ENCODE data around the gene PTMS.

PTMS gene

GRCh38 chr12:6775185-6776174, 9.3 kb downstream of the PTMS start:
- no peak for DNase-seq (ENCODE audit: low spot score)
- TF ChIP-seq CTCF (IDR thresholded peaks at IDR 0.05; ENCODE audit: borderline replicate concordance, control extremely low read depth, extremely low read depth, insufficient read depth, missing control alignments) = no peak
- in situ Hi-C loops (cut with MboI; ENCODE audit: low sequenced_read_pairs, unreplicated experiment) = no loop called here

- TF ChIP-seq CTCF (IDR thresholded peaks at IDR 0.05; ENCODE audit: borderline replicate concordance, control extremely low read depth, extremely low read depth, insufficient read depth, missing control alignments) = no peak
- DNase-seq (ENCODE audit: low spot score) = no peak
- in situ Hi-C loops (cut with MboI; ENCODE audit: low sequenced_read_pairs, unreplicated experiment) = no loop called here
These were observed 11.2 kb downstream of the PTMS start for GRCh38 chr12:6777386-6777785.

- no peak for TF ChIP-seq CTCF (IDR thresholded peaks at IDR 0.05; ENCODE audit: borderline replicate concordance, control extremely low read depth, extremely low read depth, insufficient read depth, missing control alignments)
- DNase-seq (ENCODE audit: low spot score) = no peak
- in situ Hi-C loops (cut with MboI; ENCODE audit: low sequenced_read_pairs, unreplicated experiment) = no loop called here
These were observed 12.0 kb downstream of the PTMS start for GRCh38 chr12:6778217-6778573.

- DNase-seq (ENCODE audit: low spot score) = peak; percentile 86
- TF ChIP-seq CTCF (IDR thresholded peaks at IDR 0.05; ENCODE audit: borderline replicate concordance, control extremely low read depth, extremely low read depth, insufficient read depth, missing control alignments) = peak; percentile 95
- in situ Hi-C loops (cut with MboI; ENCODE audit: low sequenced_read_pairs, unreplicated experiment) = no loop called here
These were observed 12.7 kb downstream of the PTMS start for GRCh38 chr12:6778574-6779550.

- in situ Hi-C loops (cut with MboI; ENCODE audit: low sequenced_read_pairs, unreplicated experiment) = loop anchor here (5.0 kb wide), 1 partner anchor 37 kb away; no protein-coding TSS in a partner anchor
- no peak for TF ChIP-seq CTCF (IDR thresholded peaks at IDR 0.05; ENCODE audit: borderline replicate concordance, control extremely low read depth, extremely low read depth, insufficient read depth, missing control alignments)
- DNase-seq (ENCODE audit: low spot score) = no peak
These were observed 13.7 kb downstream of the PTMS start for GRCh38 chr12:6779708-6780432.

- DNase-seq (ENCODE audit: low spot score) = no peak
- no peak for TF ChIP-seq CTCF (IDR thresholded peaks at IDR 0.05; ENCODE audit: borderline replicate concordance, control extremely low read depth, extremely low read depth, insufficient read depth, missing control alignments)
- in situ Hi-C loops (cut with MboI; ENCODE audit: low sequenced_read_pairs, unreplicated experiment) = loop anchor here (5.0 kb wide), 1 partner anchor 37 kb away; no protein-coding TSS in a partner anchor
These were observed 14.4 kb downstream of the PTMS start for GRCh38 chr12:6780573-6780972.

Data from GM13976 (cell line).